Ovary (tissue), 9 donors: ENCODE results near the gene LIPJ. TPM values are rescaled to one million over a fixed set of nuclear protein-coding genes. Genes with fewer than 3 reads are reported as not detected.
A peak's percentile ranks its signal among the peaks of the same experiment; 100 is the strongest.

ENCODE experiments used
- DNase-seq, 5 donors: peaks; one replicate each; pipeline ENCODE4 v3.0.0-alpha.2; 2019 to 2020
- H3K27ac ChIP-seq, 2 donors: fragments of 200-600 bp; one replicate each; pipeline versions ENCODE4 v1.5.1 to v1.8.0; 2019 to 2022
- H3K27me3 ChIP-seq: fragments of 200-600 bp; one replicate; pipeline ENCODE4 v1.8.0; 2022
- H3K36me3 ChIP-seq: fragments of 200-600 bp; sonication (generic); one replicate; pipeline ENCODE4 v1.5.1; 2019
- H3K4me1 ChIP-seq: one replicate; pipeline ENCODE4 v1.8.1; 2013; ENCODE audit warnings: mild to moderate bottlenecking, moderate library complexity; ENCODE audit not compliant: insufficient read depth
- H3K4me3 ChIP-seq: fragments of 200-600 bp; sonication (generic); one replicate; pipeline ENCODE4 v1.5.1; 2017
- H3K9me3 ChIP-seq, 2 donors: fragments of 200-600 bp in 1 of 2; sonication (generic) in 1 of 2; one replicate each; pipeline versions ENCODE4 v1.5.1 to v1.8.1; 2013 to 2019; ENCODE audit warnings: mild to moderate bottlenecking in 1 of 2, moderate library complexity in 1 of 2
- EP300 ChIP-seq: sonication (generic); formaldehyde crosslinking; IDR thresholded peaks from one replicate; pipeline ENCODE4 v1.6.1; 2017; ENCODE audit warnings: antibody characterized with exemption
- POLR2A ChIP-seq: fragments of 450-650 bp; IDR thresholded peaks from one replicate; pipeline ENCODE4 v1.6.1; 2017; ENCODE audit warnings: antibody characterized with exemption, mild to moderate bottlenecking, moderate library complexity
- WGBS, 3 donors: extraction: QIAGEN DNeasy Blood & Tissue Kit in 1 of 3; methylation state at CpG; one replicate each; pipeline versions ENCODE4 v1.1.5 to v1.1.7; 2013 to 2017; 5-methylcytosine and 5-hydroxymethylcytosine counted together
- intact Hi-C, 4 donors: fragments of 100-400 bp; cut with DNase I; formaldehyde crosslinking; loops; one replicate each; pipeline versions ENCODE4 v1.11.0 to v1.15.1; 2022 to 2023
- polyA plus RNA-seq, 2 donors: library from polyadenylated mRNA; stranded (reverse); fragments of 200-250 nt in 1 of 2; fragments of 350-450 nt in 1 of 2; fragmentation: Illumina TruSeq in 1 of 2; extraction: RNeasy Lipid Tissue Mini Kit (QIAGEN cat#74804) in 1 of 2; gene quantifications; one replicate each; pipeline ENCODE4 v1.2.3, GENCODE V29; 2013 to 2014
- total RNA-seq, 7 donors: library from RNA; depleted of rRNA in 2 of 7; stranded (reverse); fragments of >200 nt in 2 of 7; fragmentation: NEBNext Ultra II Directional in 3 of 7; extraction: Animal tissue kit (Norgen Biotek cat#: 25700) in 3 of 7; gene quantifications; one replicate each; pipeline versions ENCODE4 v1.1.0 to v1.2.4, GENCODE V29; 2016 to 2023
- TF ChIP-seq, protein P1 (sequence below), 3 donors: fragments of 450-650 bp in 2 of 3; fragments of 200-600 bp in 1 of 3; IDR thresholded peaks; one replicate each; pipeline versions ENCODE4 v1.5.1 to v1.8.0; 2016 to 2022; ENCODE audit warnings: antibody characterized with exemption in 3 of 3, mild to moderate bottlenecking in 1 of 3
- donor health status: DM: no; HTN: no; CAD: no; lungs with moderate emphysema.
- donor health status: DM: no; HTN: no; CAD: no.
- donor health status: Bipolar disorder and iron deficiency.
- donor health status: DM: yes; HTN: yes; CAD: no.
- donor health status: DM: no; HTN: no; CAD: no.
- donor health status: DM: yes; HTN: yes; CAD: no.

The LIPJ gene
- total and polyA plus RNA-seq, 9 donors: 0.08 to 0.25 (median 0.20) TPM; not detected in 2

DNA sequence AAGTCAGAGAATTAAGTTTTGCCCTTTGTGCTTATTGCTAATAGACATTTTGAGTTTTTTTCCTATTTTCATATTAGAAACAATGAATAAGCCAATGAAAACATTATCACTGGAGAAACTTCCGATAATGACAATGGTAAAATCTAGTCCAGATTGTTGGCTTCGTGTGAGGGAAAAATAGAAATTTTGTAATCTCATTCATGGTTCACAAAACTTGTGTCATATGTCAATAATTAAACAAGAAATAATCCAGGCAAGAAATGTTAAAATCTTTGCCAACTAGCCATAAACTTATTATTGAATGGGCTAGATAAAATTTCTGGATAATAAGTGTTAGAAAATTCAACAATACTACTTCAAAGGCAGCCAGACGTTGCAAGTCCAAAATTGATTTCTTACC lies 40.1 kb upstream of the LIPJ start:
- H3K4me1 ChIP-seq: peaks cover 2% of the 10 kb centered on the region
- 21 to 47% (median 27%) methylated on average over 3 of the region's 3 CpGs for WGBS, 3 donors
- intact Hi-C loops: loop anchor here in 1 of 4 donors (10.0 kb wide), 1 partner anchor 72 kb away; no protein-coding TSS in a partner anchor
- no peaks in the 10 kb centered on the region for H3K36me3 ChIP-seq
- TF ChIP-seq, protein P1, sequence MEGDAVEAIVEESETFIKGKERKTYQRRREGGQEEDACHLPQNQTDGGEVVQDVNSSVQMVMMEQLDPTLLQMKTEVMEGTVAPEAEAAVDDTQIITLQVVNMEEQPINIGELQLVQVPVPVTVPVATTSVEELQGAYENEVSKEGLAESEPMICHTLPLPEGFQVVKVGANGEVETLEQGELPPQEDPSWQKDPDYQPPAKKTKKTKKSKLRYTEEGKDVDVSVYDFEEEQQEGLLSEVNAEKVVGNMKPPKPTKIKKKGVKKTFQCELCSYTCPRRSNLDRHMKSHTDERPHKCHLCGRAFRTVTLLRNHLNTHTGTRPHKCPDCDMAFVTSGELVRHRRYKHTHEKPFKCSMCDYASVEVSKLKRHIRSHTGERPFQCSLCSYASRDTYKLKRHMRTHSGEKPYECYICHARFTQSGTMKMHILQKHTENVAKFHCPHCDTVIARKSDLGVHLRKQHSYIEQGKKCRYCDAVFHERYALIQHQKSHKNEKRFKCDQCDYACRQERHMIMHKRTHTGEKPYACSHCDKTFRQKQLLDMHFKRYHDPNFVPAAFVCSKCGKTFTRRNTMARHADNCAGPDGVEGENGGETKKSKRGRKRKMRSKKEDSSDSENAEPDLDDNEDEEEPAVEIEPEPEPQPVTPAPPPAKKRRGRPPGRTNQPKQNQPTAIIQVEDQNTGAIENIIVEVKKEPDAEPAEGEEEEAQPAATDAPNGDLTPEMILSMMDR (IDR thresholded peaks at IDR 0.05): no peak
- TF ChIP-seq EP300: no peak
- TF ChIP-seq POLR2A: no peak
- no peak overlapping the region for H3K27ac ChIP-seq
- H3K9me3 ChIP-seq: no peaks in the 10 kb centered on the region
- no peak for DNase-seq
- no peak overlapping the region for H3K4me3 ChIP-seq
- H3K27me3 ChIP-seq: no peaks in the 10 kb centered on the region

- Histone ChIP-seq H3K36me3 (no peaks in the 10 kb centered on the region), H3K4me3 (no peak overlapping the region), H3K9me3 (no peaks in the 10 kb centered on the region), H3K27ac (no peak overlapping the region), H3K27me3 (no peaks in the 10 kb centered on the region), H3K4me1 (no peaks in the 10 kb centered on the region)
- TF ChIP-seq EP300: no peak
- TF ChIP-seq, protein P1 (IDR thresholded peaks at IDR 0.05): no peak
- no peak for TF ChIP-seq POLR2A
- intact Hi-C loops: loop anchor here (5.0 to 10.0 kb wide), 5 partner anchors 149 to 699 kb away; partner anchors contain the start of genes KLLN (in 1 of the 4) and PTEN (in 1 of the 4)
- DNase-seq: no peak
- WGBS, 3 donors: 91 to 95% (median 94%) methylated on average over 2 of the region's 2 CpGs
These were observed 35.3 kb upstream of the LIPJ start for GRCh38 chr10:88551246-88551645.

- no peak overlapping the region for H3K4me3 ChIP-seq
- H3K9me3 ChIP-seq: no peaks in the 10 kb centered on the region
- TF ChIP-seq, protein P1 (IDR thresholded peaks at IDR 0.05): peak; percentile 61 to 87 (median 75)
- no peak for TF ChIP-seq EP300
- TF ChIP-seq POLR2A: no peak
- H3K4me1 ChIP-seq: no peaks in the 10 kb centered on the region
- H3K27ac ChIP-seq: no peak overlapping the region
- intact Hi-C loops: loop anchor here (5.0 to 10.0 kb wide), 5 partner anchors 151 to 701 kb away; partner anchors contain the start of genes KLLN (in 1 of the 4) and PTEN (in 1 of the 4)
- peak; percentile 37 to 75 (median 39) for DNase-seq
- WGBS, 3 donors: 85 to 87% (median 87%) methylated on average over 2 of the region's 2 CpGs
- no peaks in the 10 kb centered on the region for H3K27me3 ChIP-seq
- H3K36me3 ChIP-seq: no peaks in the 10 kb centered on the region
These were observed 33.3 kb upstream of the LIPJ start for GRCh38 chr10:88553116-88553752.

GRCh38 chr10:88555190-88555908 lies 31.2 kb upstream of the LIPJ start:
- intact Hi-C loops: loop anchor here in 2 of 4 donors (5.0 to 10.0 kb wide), 2 partner anchors 693 to 701 kb away; partner anchors contain the start of genes KLLN (in 1 of the 2) and PTEN (in 1 of the 2)
- no peak for TF ChIP-seq EP300
- TF ChIP-seq, protein P1 (IDR thresholded peaks at IDR 0.05): no peak
- no peak for TF ChIP-seq POLR2A

More at GRCh38 chr10:88555190-88555908, 31.2 kb upstream of the LIPJ start:
- Histone ChIP-seq H3K4me1 (no peaks in the 10 kb centered on the region), H3K9me3 (no peaks in the 10 kb centered on the region), H3K36me3 (no peaks in the 10 kb centered on the region), H3K4me3 (no peak overlapping the region), H3K27me3 (no peaks in the 10 kb centered on the region), H3K27ac (no peak overlapping the region)
- DNase-seq: no peak
- 89 to 91% (median 91%) methylated on average over 7 of the region's 7 CpGs for whole genome bisulfite sequencing, 3 donors
